GM12864 (cell line): ENCODE results near the gene ADAM20.

Experiments used
- DNase-seq: peaks from one replicate; pipeline ENCODE4 v3.0.0-alpha.2; 2011; ENCODE audit warnings: low read depth
- H3K4me3 ChIP-seq: 2 replicates; pipeline ENCODE4 v1.5.1; 2011; ENCODE audit warnings: mild to moderate bottlenecking, low read depth, low read length, control low read depth
- CTCF ChIP-seq: IDR thresholded peaks from 2 replicates; pipeline ENCODE4 v1.5.1; 2011; ENCODE audit warnings: low read depth, mild to moderate bottlenecking, moderate library complexity, low read length, control low read depth, inconsistent platforms; ENCODE audit errors: missing control alignments

Gene ADAM20

GRCh38 chr14:70558356-70558755 lies 23.6 kb upstream of the ADAM20 start:
- DNase-seq, result no peak
- H3K4me3 ChIP-seq, result no peak overlapping the region
- no peak for TF ChIP-seq CTCF

- DNase-seq, result no peak
- no peak for TF ChIP-seq CTCF
- no peak overlapping the region for H3K4me3 ChIP-seq
Observed at GRCh38 chr14:70555890-70556289, 21.1 kb upstream of the ADAM20 start.

GRCh38 chr14:70538087-70538486 lies 3.3 kb upstream of the ADAM20 start:
- no peak overlapping the region for H3K4me3 ChIP-seq
- TF ChIP-seq CTCF, result no peak
- no peak for DNase-seq

GRCh38 chr14:70536830-70537229 lies 2.0 kb upstream of the ADAM20 start:
- H3K4me3 ChIP-seq, result no peak overlapping the region
- TF ChIP-seq CTCF, result no peak
- no peak for DNase-seq

- H3K4me3 ChIP-seq, result no peak overlapping the region
- TF ChIP-seq CTCF, result no peak
- no peak for DNase-seq
Observed at GRCh38 chr14:70530417-70530816, 4.4 kb downstream of the ADAM20 start.

- TF ChIP-seq CTCF, result no peak
- DNase-seq, result no peak
- no peak overlapping the region for H3K4me3 ChIP-seq
Observed at GRCh38 chr14:70527501-70528105, 7.2 kb downstream of the ADAM20 start.

GRCh38 chr14:70525691-70526090 lies 9.1 kb downstream of the ADAM20 start:
- DNase-seq, result no peak
- no peak overlapping the region for H3K4me3 ChIP-seq
- TF ChIP-seq CTCF, result no peak
